HEK293 (cell line): ENCODE measurements around the gene STPG2.

Source experiments
- CTCF ChIA-PET: fragments of 350-600 bp; formaldehyde crosslinking; extraction: SDS; loops from one replicate; lab custom pipeline; 2021; ENCODE audit warnings: antibody characterized with exemption; lab: Yijun Ruan, JAX
- POLR2A ChIA-PET: fragments of 300-600 bp; formaldehyde crosslinking; extraction: SDS; loops from one replicate; lab custom pipeline; 2020; ENCODE audit warnings: antibody characterized with exemption, inconsistent platforms; lab: Yijun Ruan, JAX
- H3K27ac ChIP-seq: fragments of 200-500 bp; sonication (Bioruptor generic); 2 replicates; pipeline ENCODE4 v1.5.1; 2014; ENCODE audit warnings: low read depth, low read length, control low read depth, inconsistent platforms; ENCODE audit errors: extremely low read depth
- H3K36me3 ChIP-seq, 2 experiments: fragments of 200-500 bp in 1 of 2; sonication (Bioruptor generic) in 1 of 2; 1 replicate in 1 of 2; 2 replicates in 1 of 2; pipeline ENCODE4 v1.5.1; 2014 to 2017; ENCODE audit warnings: inconsistent platforms in 2 of 2, low read length in 2 of 2; ENCODE audit not compliant: control insufficient read depth in 2 of 2, insufficient read depth in 1 of 2
- H3K4me1 ChIP-seq: fragments of 200-500 bp; sonication (Bioruptor generic); 2 replicates; pipeline ENCODE4 v1.5.1; 2014; ENCODE audit warnings: mild to moderate bottlenecking, low read length, inconsistent platforms; ENCODE audit not compliant: control insufficient read depth, insufficient read depth
- H3K4me3 ChIP-seq: 2 replicates; pipeline ENCODE4 v1.5.1; 2011; ENCODE audit warnings: low read depth, mild to moderate bottlenecking, control low read depth, low read length, moderate library complexity
- H3K9me3 ChIP-seq: fragments of 200-500 bp; sonication (Bioruptor generic); 2 replicates; pipeline ENCODE4 v1.5.1; 2014; ENCODE audit warnings: low read depth, low read length, inconsistent platforms; ENCODE audit not compliant: control insufficient read depth, insufficient read depth
- KLF8 ChIP-seq: fragments of 450-650 bp; formaldehyde crosslinking; IDR thresholded peaks from 2 replicates; pipeline ENCODE4 v1.5.1; 2016; ENCODE audit warnings: missing biosample characterization, missing genetic modification characterization
- PRDM1 ChIP-seq: fragments of 450-650 bp; formaldehyde crosslinking; IDR thresholded peaks from 2 replicates; pipeline ENCODE4; 2016; ENCODE audit warnings: missing biosample characterization, missing genetic modification characterization
- SP3 ChIP-seq: fragments of 450-650 bp; formaldehyde crosslinking; IDR thresholded peaks from 2 replicates; pipeline ENCODE4 v1.5.1; 2016; ENCODE audit warnings: missing biosample characterization, missing genetic modification characterization
- ZBTB17 ChIP-seq: fragments of 450-650 bp; formaldehyde crosslinking; IDR thresholded peaks from 2 replicates; pipeline ENCODE4 v1.5.1; 2016; ENCODE audit warnings: missing biosample characterization, missing genetic modification characterization
- ZBTB20 ChIP-seq: fragments of 450-650 bp; formaldehyde crosslinking; IDR thresholded peaks from 2 replicates; pipeline ENCODE4 v1.5.1; 2016; ENCODE audit warnings: missing biosample characterization, missing genetic modification characterization
- ZBTB21 ChIP-seq: fragments of 450-650 bp; formaldehyde crosslinking; IDR thresholded peaks from 2 replicates; pipeline ENCODE4 v1.5.1; 2017; ENCODE audit warnings: missing biosample characterization, missing genetic modification characterization
- ZBTB48 ChIP-seq: fragments of 450-650 bp; formaldehyde crosslinking; IDR thresholded peaks from 2 replicates; pipeline ENCODE4 v1.5.1; 2016; ENCODE audit warnings: missing biosample characterization, missing genetic modification characterization
- ZFP37 ChIP-seq: fragments of 450-650 bp; formaldehyde crosslinking; IDR thresholded peaks from 2 replicates; pipeline ENCODE4 v1.5.1; 2016; ENCODE audit warnings: missing biosample characterization, missing genetic modification characterization
- ZFP69B ChIP-seq: fragments of 450-650 bp; formaldehyde crosslinking; IDR thresholded peaks from 2 replicates; pipeline ENCODE4 v1.5.1; 2016; ENCODE audit warnings: missing biosample characterization, missing genetic modification characterization
- ZIC2 ChIP-seq: fragments of 450-650 bp; formaldehyde crosslinking; IDR thresholded peaks from 2 replicates; pipeline ENCODE4 v1.5.1; 2016; ENCODE audit warnings: missing biosample characterization, missing genetic modification characterization
- ZNF157 ChIP-seq: fragments of 450-650 bp; formaldehyde crosslinking; IDR thresholded peaks from 2 replicates; pipeline ENCODE4 v1.5.1; 2016; ENCODE audit warnings: missing biosample characterization, missing genetic modification characterization
- ZNF16 ChIP-seq: fragments of 450-650 bp; formaldehyde crosslinking; IDR thresholded peaks from 2 replicates; pipeline ENCODE4 v1.5.1; 2016; ENCODE audit warnings: low read depth, missing biosample characterization, missing genetic modification characterization
- ZNF175 ChIP-seq: fragments of 450-650 bp; formaldehyde crosslinking; IDR thresholded peaks from 2 replicates; pipeline ENCODE4 v1.5.1; 2016; ENCODE audit warnings: missing biosample characterization, missing genetic modification characterization
- ZNF184 ChIP-seq: fragments of 450-650 bp; IDR thresholded peaks from 2 replicates; pipeline ENCODE4 v1.5.1; 2018; ENCODE audit warnings: missing biosample characterization, mild to moderate bottlenecking, missing genetic modification characterization
- ZNF202 ChIP-seq: fragments of 450-650 bp; formaldehyde crosslinking; IDR thresholded peaks from 2 replicates; pipeline ENCODE4 v1.5.1; 2016; ENCODE audit warnings: missing biosample characterization, missing genetic modification characterization, borderline replicate concordance
- ZNF37A ChIP-seq: fragments of 450-650 bp; IDR thresholded peaks from 2 replicates; pipeline ENCODE4 v1.5.1; 2018; ENCODE audit warnings: missing biosample characterization, missing genetic modification characterization
- ZNF510 ChIP-seq: fragments of 450-650 bp; formaldehyde crosslinking; IDR thresholded peaks from 2 replicates; pipeline ENCODE4 v1.5.1; 2018; ENCODE audit warnings: mild to moderate bottlenecking, missing genetic modification characterization, missing biosample characterization; ENCODE audit not compliant: insufficient replicate concordance
- ZNF560 ChIP-seq: fragments of 450-650 bp; formaldehyde crosslinking; IDR thresholded peaks from 2 replicates; pipeline ENCODE4 v1.5.1; 2017; ENCODE audit warnings: missing biosample characterization, missing genetic modification characterization, borderline replicate concordance
- ZNF596 ChIP-seq: fragments of 450-650 bp; IDR thresholded peaks from 2 replicates; pipeline ENCODE4 v1.5.0; 2018; ENCODE audit warnings: missing biosample characterization, mild to moderate bottlenecking, missing genetic modification characterization, moderate library complexity
- ZNF768 ChIP-seq: fragments of 450-650 bp; formaldehyde crosslinking; IDR thresholded peaks from 2 replicates; pipeline ENCODE4 v1.5.1; 2018; ENCODE audit warnings: missing biosample characterization, mild to moderate bottlenecking, missing genetic modification characterization
- ZNF837 ChIP-seq: fragments of 450-650 bp; formaldehyde crosslinking; IDR thresholded peaks from 2 replicates; pipeline ENCODE4 v1.5.1; 2016; ENCODE audit warnings: missing biosample characterization, missing genetic modification characterization
- TF ChIP-seq, protein P1 (sequence below): fragments of 450-650 bp; formaldehyde crosslinking; IDR thresholded peaks from 2 replicates; pipeline ENCODE4 v1.5.1; 2016; ENCODE audit warnings: missing biosample characterization, missing genetic modification characterization
- TF ChIP-seq, protein P2 (sequence below): fragments of 450-650 bp; formaldehyde crosslinking; IDR thresholded peaks from 2 replicates; pipeline ENCODE4 v1.5.1; 2016; ENCODE audit warnings: missing biosample characterization, missing genetic modification characterization
- TF ChIP-seq, protein P3 (sequence below): fragments of 450-650 bp; formaldehyde crosslinking; IDR thresholded peaks from 2 replicates; pipeline ENCODE4 v1.5.1; 2016; ENCODE audit warnings: missing biosample characterization, missing genetic modification characterization
- TF ChIP-seq, protein P4 (sequence below): fragments of 450-650 bp; formaldehyde crosslinking; IDR thresholded peaks from 2 replicates; pipeline ENCODE4 v1.5.1; 2016; ENCODE audit warnings: missing biosample characterization, missing genetic modification characterization, low read depth
- TF ChIP-seq, protein P5 (sequence below): fragments of 450-650 bp; formaldehyde crosslinking; IDR thresholded peaks from 2 replicates; pipeline ENCODE4 v1.5.1; 2016; ENCODE audit warnings: missing biosample characterization, missing genetic modification characterization

Gene STPG2

DNA sequence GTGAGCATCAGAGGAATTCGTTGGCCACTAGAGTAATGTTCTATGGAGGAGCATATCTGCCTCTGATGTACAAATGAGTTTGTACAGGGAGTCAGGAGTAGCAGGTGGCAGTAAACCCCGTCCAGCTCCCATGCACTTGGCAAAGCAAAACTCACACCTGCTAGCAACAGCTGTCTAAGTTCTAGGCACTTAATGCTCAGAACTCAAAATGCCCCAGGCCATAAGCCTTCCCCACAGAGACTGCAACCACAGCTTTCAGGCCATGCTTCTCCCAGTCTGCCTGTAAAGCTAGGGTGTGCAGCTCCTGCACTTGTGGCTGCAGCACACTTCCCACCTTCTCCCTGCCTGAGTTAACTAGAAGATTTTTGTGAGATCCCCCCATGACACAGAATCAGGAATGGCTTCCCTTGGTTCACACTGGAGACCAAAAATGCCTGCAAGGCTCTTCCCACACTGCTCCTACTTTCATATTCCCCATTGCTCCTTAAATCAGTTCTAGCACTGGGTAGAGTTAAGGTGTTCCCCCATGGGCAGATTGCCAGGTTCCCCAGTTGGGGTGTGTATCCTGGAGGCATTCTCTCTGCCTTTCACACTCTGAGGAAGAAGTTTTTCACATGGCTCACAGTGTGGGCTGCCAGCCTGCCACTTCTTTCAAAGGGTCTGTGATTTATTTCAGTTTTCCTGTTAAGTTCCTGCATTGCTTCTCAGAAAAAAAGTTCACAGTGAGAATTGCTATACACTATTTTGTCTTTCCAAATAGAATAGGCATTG, 189.9 kb downstream of the STPG2 start:
- TF ChIP-seq ZBTB21 = no peak
- no peak overlapping the region for H3K27ac ChIP-seq
- no peaks in the 10 kb centered on the region for H3K4me1 ChIP-seq
- H3K9me3 ChIP-seq = no peaks in the 10 kb centered on the region
- ChIA-PET CTCF (no interaction called here), POLR2A (no interaction called here)
- no peaks in the 10 kb centered on the region for H3K36me3 ChIP-seq
- no peak overlapping the region for H3K4me3 ChIP-seq

DNA sequence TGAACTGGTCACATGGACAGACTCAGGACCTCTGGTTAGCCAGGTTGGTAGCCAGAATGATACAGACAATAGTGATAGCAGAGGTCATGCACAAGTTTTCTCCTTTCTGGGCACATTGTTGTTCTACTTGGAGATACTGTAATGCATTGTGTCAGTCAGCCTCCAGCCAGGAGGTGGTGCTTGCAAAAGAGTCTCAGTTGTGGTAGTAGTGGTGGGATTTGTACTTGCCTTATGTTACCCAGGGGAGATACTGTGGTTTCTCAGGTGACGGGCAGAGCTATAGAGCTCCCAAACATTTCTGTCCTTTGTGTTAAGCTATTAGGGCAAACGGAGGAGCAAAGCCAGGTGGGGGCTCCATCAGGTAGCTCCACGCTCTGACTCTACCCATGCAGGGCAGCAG, 190.5 kb downstream of the STPG2 start:
- no peaks in the 10 kb centered on the region for H3K4me1 ChIP-seq
- ChIA-PET CTCF (no interaction called here), POLR2A (no interaction called here)
- H3K27ac ChIP-seq = no peak overlapping the region
- TF ChIP-seq ZFP69B (tag by site-specific recombination) (no peak), ZNF157 (no peak), ZBTB20 (tag by site-specific recombination) (no peak), ZNF202 (tag by site-specific recombination) (no peak), ZNF768 (no peak), ZBTB17 (tag by site-specific recombination) (no peak), ZIC2 (no peak), ZNF560 (tag by site-specific recombination) (no peak), SP3 (no peak), ZNF596 (tag by site-specific recombination) (no peak), ZNF837 (tag by site-specific recombination) (no peak), ZBTB48 (no peak), PRDM1 (tag by site-specific recombination) (no peak), ZNF175 (tag by site-specific recombination) (no peak), ZNF16 (tag by site-specific recombination) (no peak)
- TF ChIP-seq, protein P1, sequence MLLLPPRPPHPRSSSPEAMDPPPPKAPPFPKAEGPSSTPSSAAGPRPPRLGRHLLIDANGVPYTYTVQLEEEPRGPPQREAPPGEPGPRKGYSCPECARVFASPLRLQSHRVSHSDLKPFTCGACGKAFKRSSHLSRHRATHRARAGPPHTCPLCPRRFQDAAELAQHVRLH (tag by site-specific recombination) = no peak
- TF ChIP-seq, protein P2, sequence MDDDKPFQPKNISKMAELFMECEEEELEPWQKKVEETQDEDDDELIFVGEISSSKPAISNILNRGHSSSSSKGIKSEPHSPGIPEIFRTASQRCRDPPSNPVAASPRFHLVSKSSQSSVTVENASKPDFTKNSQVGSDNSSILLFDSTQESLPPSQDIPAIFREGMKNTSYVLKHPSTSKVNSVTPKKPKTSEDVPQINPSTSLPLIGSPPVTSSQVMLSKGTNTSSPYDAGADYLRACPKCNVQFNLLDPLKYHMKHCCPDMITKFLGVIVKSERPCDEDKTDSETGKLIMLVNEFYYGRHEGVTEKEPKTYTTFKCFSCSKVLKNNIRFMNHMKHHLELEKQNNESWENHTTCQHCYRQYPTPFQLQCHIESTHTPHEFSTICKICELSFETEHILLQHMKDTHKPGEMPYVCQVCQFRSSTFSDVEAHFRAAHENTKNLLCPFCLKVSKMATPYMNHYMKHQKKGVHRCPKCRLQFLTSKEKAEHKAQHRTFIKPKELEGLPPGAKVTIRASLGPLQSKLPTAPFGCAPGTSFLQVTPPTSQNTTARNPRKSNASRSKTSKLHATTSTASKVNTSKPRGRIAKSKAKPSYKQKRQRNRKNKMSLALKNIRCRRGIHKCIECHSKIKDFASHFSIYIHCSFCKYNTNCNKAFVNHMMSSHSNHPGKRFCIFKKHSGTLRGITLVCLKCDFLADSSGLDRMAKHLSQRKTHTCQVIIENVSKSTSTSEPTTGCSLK (tag by site-specific recombination) = no peak
- no peak overlapping the region for H3K4me3 ChIP-seq
- H3K9me3 ChIP-seq = no peaks in the 10 kb centered on the region
- H3K36me3 ChIP-seq = no peaks in the 10 kb centered on the region

DNA sequence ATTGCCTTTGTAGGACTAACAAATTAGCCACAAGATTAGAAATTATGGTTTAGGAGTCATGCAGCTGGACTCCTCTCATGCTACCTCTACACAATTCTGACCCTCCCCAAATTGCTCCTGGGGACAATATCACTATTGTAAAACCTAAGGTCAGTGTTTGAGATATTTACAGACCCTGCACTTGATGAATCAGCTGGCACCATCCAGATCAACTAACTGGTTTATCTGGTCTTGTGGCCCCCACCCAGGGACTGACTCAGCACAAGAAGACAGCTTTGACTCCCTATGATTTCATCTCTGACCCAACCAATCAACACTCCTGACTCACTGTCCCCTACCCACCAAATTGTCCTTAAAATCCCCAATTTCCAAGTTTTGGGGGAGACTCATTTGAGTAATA, 192.4 kb downstream of the STPG2 start:
- ChIA-PET POLR2A (no interaction called here), CTCF (interaction anchor here (0.5 kb wide), 1 partner anchor 15 kb away, joined by 3 read pairs; no protein-coding TSS in a partner anchor)
- H3K4me3 ChIP-seq = no peak overlapping the region
- no peaks in the 10 kb centered on the region for H3K4me1 ChIP-seq
- H3K36me3 ChIP-seq = no peaks in the 10 kb centered on the region
- no peaks in the 10 kb centered on the region for H3K9me3 ChIP-seq
- H3K27ac ChIP-seq = no peak overlapping the region
- TF ChIP-seq, protein P3, sequence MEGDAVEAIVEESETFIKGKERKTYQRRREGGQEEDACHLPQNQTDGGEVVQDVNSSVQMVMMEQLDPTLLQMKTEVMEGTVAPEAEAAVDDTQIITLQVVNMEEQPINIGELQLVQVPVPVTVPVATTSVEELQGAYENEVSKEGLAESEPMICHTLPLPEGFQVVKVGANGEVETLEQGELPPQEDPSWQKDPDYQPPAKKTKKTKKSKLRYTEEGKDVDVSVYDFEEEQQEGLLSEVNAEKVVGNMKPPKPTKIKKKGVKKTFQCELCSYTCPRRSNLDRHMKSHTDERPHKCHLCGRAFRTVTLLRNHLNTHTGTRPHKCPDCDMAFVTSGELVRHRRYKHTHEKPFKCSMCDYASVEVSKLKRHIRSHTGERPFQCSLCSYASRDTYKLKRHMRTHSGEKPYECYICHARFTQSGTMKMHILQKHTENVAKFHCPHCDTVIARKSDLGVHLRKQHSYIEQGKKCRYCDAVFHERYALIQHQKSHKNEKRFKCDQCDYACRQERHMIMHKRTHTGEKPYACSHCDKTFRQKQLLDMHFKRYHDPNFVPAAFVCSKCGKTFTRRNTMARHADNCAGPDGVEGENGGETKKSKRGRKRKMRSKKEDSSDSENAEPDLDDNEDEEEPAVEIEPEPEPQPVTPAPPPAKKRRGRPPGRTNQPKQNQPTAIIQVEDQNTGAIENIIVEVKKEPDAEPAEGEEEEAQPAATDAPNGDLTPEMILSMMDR (tag by site-specific recombination) = no peak
- no peak for TF ChIP-seq ZBTB48
- no peak for TF ChIP-seq ZNF184 (tag by site-specific recombination)
- TF ChIP-seq, protein P4, sequence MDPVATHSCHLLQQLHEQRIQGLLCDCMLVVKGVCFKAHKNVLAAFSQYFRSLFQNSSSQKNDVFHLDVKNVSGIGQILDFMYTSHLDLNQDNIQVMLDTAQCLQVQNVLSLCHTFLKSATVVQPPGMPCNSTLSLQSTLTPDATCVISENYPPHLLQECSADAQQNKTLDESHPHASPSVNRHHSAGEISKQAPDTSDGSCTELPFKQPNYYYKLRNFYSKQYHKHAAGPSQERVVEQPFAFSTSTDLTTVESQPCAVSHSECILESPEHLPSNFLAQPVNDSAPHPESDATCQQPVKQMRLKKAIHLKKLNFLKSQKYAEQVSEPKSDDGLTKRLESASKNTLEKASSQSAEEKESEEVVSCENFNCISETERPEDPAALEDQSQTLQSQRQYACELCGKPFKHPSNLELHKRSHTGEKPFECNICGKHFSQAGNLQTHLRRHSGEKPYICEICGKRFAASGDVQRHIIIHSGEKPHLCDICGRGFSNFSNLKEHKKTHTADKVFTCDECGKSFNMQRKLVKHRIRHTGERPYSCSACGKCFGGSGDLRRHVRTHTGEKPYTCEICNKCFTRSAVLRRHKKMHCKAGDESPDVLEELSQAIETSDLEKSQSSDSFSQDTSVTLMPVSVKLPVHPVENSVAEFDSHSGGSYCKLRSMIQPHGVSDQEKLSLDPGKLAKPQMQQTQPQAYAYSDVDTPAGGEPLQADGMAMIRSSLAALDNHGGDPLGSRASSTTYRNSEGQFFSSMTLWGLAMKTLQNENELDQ (tag by site-specific recombination) = no peak
- no peak for TF ChIP-seq ZFP37
- TF ChIP-seq ZNF510 = no peak
- TF ChIP-seq KLF8 (tag by site-specific recombination) = no peak
- no peak for TF ChIP-seq ZNF37A (tag by site-specific recombination)
- TF ChIP-seq, protein P5, sequence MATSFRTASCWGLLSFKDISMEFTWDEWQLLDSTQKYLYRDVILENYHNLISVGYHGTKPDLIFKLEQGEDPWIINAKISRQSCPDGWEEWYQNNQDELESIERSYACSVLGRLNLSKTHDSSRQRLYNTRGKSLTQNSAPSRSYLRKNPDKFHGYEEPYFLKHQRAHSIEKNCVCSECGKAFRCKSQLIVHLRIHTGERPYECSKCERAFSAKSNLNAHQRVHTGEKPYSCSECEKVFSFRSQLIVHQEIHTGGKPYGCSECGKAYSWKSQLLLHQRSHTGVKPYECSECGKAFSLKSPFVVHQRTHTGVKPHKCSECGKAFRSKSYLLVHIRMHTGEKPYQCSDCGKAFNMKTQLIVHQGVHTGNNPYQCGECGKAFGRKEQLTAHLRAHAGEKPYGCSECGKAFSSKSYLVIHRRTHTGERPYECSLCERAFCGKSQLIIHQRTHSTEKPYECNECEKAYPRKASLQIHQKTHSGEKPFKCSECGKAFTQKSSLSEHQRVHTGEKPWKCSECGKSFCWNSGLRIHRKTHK = no peak
